GM18867 (cell line): ENCODE measurements around the gene CLCN2.
"Not testable (repeated sequence)": the region's sequence is repeated elsewhere in the genome, so short reads cannot be mapped to it uniquely, and the experiment has no call there.

Experiments used
- ATAC-seq: cut with Tn5 transposase; IDR thresholded peaks from one replicate; pipeline ENCODE4 v1.9.1; 2021; ENCODE audit warnings: mild to moderate bottlenecking, moderate library complexity; ENCODE audit not compliant: unreplicated experiment

Gene CLCN2

GRCh38 chr3:184347321-184348056 lies 13.9 kb downstream of the CLCN2 start:
- ATAC-seq, result no peak

- no peak for ATAC-seq
These were observed 14.8 kb downstream of the CLCN2 start for GRCh38 chr3:184346480-184347190.

- no peak for ATAC-seq
These were observed 15.9 kb downstream of the CLCN2 start for GRCh38 chr3:184345317-184346144.

GRCh38 chr3:184344579-184345316 lies 16.7 kb downstream of the CLCN2 start:
- no peak for ATAC-seq

GRCh38 chr3:184343200-184343876 lies 18.1 kb downstream of the CLCN2 start:
- ATAC-seq, result no peak

- ATAC-seq, result no peak
These were observed 19.5 kb downstream of the CLCN2 start for GRCh38 chr3:184341925-184342324.

- ATAC-seq, result not testable (repeated sequence)
These were observed 21.8 kb downstream of the CLCN2 start for GRCh38 chr3:184339451-184340135.

GRCh38 chr3:184339001-184339400 lies 22.4 kb downstream of the CLCN2 start:
- ATAC-seq, result no peak

GRCh38 chr3:184338511-184338945 lies 22.9 kb downstream of the CLCN2 start:
- ATAC-seq, result no peak

- no peak for ATAC-seq
These were observed 23.4 kb downstream of the CLCN2 start for GRCh38 chr3:184337981-184338380.

- ATAC-seq, result no peak
These were observed 24.0 kb downstream of the CLCN2 start, which contains the start of gene FAM131A for GRCh38 chr3:184337399-184337714. FAM131A (plus strand) TSS chr3:184337600; CDS start chr3:184337631, 31 bp downstream.

GRCh38 chr3:184336547-184337398 lies 24.6 kb downstream of the CLCN2 start:
- ATAC-seq, result no peak

- ATAC-seq, result peak; percentile 77
These were observed 25.5 kb downstream of the CLCN2 start for GRCh38 chr3:184335661-184336546.

GRCh38 chr3:184335291-184335660 lies 26.1 kb downstream of the CLCN2 start:
- no peak for ATAC-seq

- no peak for ATAC-seq
These were observed 26.8 kb downstream of the CLCN2 start for GRCh38 chr3:184334470-184335158.

GRCh38 chr3:184333700-184334099 lies 27.7 kb downstream of the CLCN2 start:
- no peak for ATAC-seq

- ATAC-seq, result no peak
These were observed 28.2 kb downstream of the CLCN2 start for GRCh38 chr3:184333190-184333589.
